ENCODE measurements around the gene SLF2.

GRCh38 chr10:100877461-100877850, 35.3 kb upstream of the SLF2 start:
- TF ChIP-seq POLR2AphosphoS5 (IDR thresholded peaks at IDR 0.05; ENCODE audit: low read depth, low read length), result no peak
- no peak for TF ChIP-seq REST (IDR thresholded peaks at IDR 0.05; ENCODE audit: insufficient read depth in 1 of 2, low read depth in 2 of 2, low read length in 2 of 2)
- no peak for TF ChIP-seq TAF1 (IDR thresholded peaks at IDR 0.05; ENCODE audit: borderline replicate concordance, insufficient read depth, low read length)
- no peak for TF ChIP-seq SIN3A (IDR thresholded peaks at IDR 0.05; ENCODE audit: borderline replicate concordance, insufficient read depth, low read length)
- no peak for TF ChIP-seq FOXP2 (optimal IDR thresholded peaks at IDR 0.05; ENCODE audit: borderline replicate concordance, extremely low read depth, extremely low read length, insufficient read depth)
